Measurements from ENCODE around the gene PCDHA13. TPM values are rescaled to one million over a fixed set of nuclear protein-coding genes. Genes with fewer than 3 reads are reported as not detected.

PCDHA13 gene
- total RNA-seq, 4 donors from 2014 or later: 1.8 to 4.0 (median 3.1) TPM

- DNase-seq: peak; percentile 33 to 55
- Histone ChIP-seq H3K27me3 (no peaks in the 10 kb centered on the region), H3K27ac (peak within 1 kb of the TSS in 2 of 3 donors; percentile 31 to 36), H3K9me3 (no peaks in the 10 kb centered on the region), H3K4me3 (replicated peaks in 1 of 3) (no peak within 1 kb of the TSS), H3K4me1 (peaks cover 0 to 5% of the 10 kb centered on the region in 2 donors), H3K36me3 (no peaks in the 10 kb centered on the region)
- 14 to 22% methylated on average over 37 to 44 of the region's 44 CpGs for WGBS, 2 donors
- intact Hi-C loops (cut with DNase I): no loop called here
- TF ChIP-seq POLR2A (IDR thresholded peaks at IDR 0.05) (no peak), CTCF (IDR thresholded peaks at IDR 0.05) (peak in 4 of 6 experiments; percentile 48 to 72 (median 52))
These were observed 25.9 kb upstream of the PCDHA13 start, which contains the start of gene PCDHA10 for GRCh38 chr5:140855772-140856674. TSS of gene PCDHA10 (plus strand) at chr5:140855897. CDS start at chr5:140856049, 152 bp downstream.

- intact Hi-C loops (cut with DNase I): no loop called here
These were observed 24.5 kb upstream of the PCDHA13 start for GRCh38 chr5:140857177-140857986.

GRCh38 chr5:140857987-140858240 lies 24.0 kb upstream of the PCDHA13 start:
- no peaks in the 10 kb centered on the region for H3K27me3 ChIP-seq

More at GRCh38 chr5:140857177-140857986, 24.5 kb upstream of the PCDHA13 start:
- Histone ChIP-seq H3K36me3 (no peaks in the 10 kb centered on the region), H3K27me3 (no peaks in the 10 kb centered on the region), H3K9me3 (no peaks in the 10 kb centered on the region), H3K4me1 (peaks cover 0 to 5% of the 10 kb centered on the region in 2 donors), H3K27ac (no peak overlapping the region), H3K4me3 (replicated peaks in 1 of 3) (no peak overlapping the region)
- DNase-seq: no peak
- WGBS, 2 donors: 49 to 51% methylated on average over 14 to 77 of the region's 94 CpGs
- TF ChIP-seq POLR2A (IDR thresholded peaks at IDR 0.05) (no peak), CTCF (IDR thresholded peaks at IDR 0.05) (no peak)

GRCh38 chr5:140862441-140863295 lies 19.3 kb upstream of the PCDHA13 start:
- Histone ChIP-seq H3K27me3 (no peaks in the 10 kb centered on the region), H3K9me3 (no peaks in the 10 kb centered on the region), H3K4me3 (replicated peaks in 1 of 3) (no peak overlapping the region), H3K4me1 (no peaks in the 10 kb centered on the region), H3K27ac (no peak overlapping the region), H3K36me3 (no peaks in the 10 kb centered on the region)
- TF ChIP-seq CTCF (IDR thresholded peaks at IDR 0.05): no peak
- TF ChIP-seq POLR2A (IDR thresholded peaks at IDR 0.05): no peak
- intact Hi-C loops (cut with DNase I): no loop called here
- DNase-seq: no peak
- WGBS, 2 donors: 43 to 51% methylated on average over 44 to 69 of the region's 76 CpGs

More at GRCh38 chr5:140857987-140858240, 24.0 kb upstream of the PCDHA13 start:
- no peaks in the 10 kb centered on the region for H3K36me3 ChIP-seq
- no peak for DNase-seq
- TF ChIP-seq CTCF (IDR thresholded peaks at IDR 0.05): no peak
- no peak for TF ChIP-seq POLR2A (IDR thresholded peaks at IDR 0.05)
- H3K9me3 ChIP-seq: no peaks in the 10 kb centered on the region
- 53 to 58% methylated on average over 8 to 9 of the region's 22 CpGs for WGBS, 2 donors
- no peak overlapping the region for H3K4me3 ChIP-seq (replicated peaks in 1 of 3)
- no peak overlapping the region for H3K27ac ChIP-seq
- intact Hi-C loops (cut with DNase I): no loop called here
- peaks cover 0 to 5% of the 10 kb centered on the region in 2 donors for H3K4me1 ChIP-seq
